ENCODE results near the gene FLG2. TPM values are rescaled to one million over a fixed set of nuclear protein-coding genes. Genes with fewer than 3 reads are reported as not detected.
"Not testable (repeated sequence)": the region's sequence is repeated elsewhere in the genome, so short reads cannot be mapped to it uniquely, and the experiment has no call there.

FLG2 gene
- total and polyA plus RNA-seq, 4 donors, result not detected

DNA sequence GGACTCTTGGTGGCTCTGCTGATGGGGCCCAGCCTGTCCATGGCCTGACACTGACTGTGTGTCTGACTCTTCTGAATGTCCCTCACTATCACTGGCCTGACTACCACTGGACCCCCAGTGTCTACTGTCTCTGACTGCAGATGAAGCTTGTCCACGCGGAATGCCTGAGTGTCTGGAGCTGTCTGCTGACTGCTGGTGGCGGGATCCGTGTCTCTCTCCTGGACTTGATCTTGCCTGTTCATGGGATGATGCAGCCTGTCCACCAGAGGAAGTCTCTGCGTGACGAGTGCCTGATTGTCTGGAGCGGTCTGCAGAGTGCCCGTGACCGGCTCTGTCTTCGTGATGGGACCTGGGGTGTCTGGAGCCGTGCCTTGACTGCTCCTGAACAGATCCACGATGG, 55.0 kb downstream of the FLG2 start:
- ATAC-seq (ENCODE audit: insufficient read depth, low FRiP score); DNase-seq; H3K27me3 ChIP-seq (ENCODE audit: control insufficient read depth in 3 of 3, insufficient read depth in 3 of 3, low read length in 2 of 3); H3K4me3 ChIP-seq; H3K4me1 ChIP-seq (ENCODE audit: control insufficient read depth in 5 of 5, insufficient read depth in 5 of 5, low read length in 5 of 5); H3K36me3 ChIP-seq (ENCODE audit: control insufficient read depth in 4 of 4, insufficient read depth in 4 of 4, low read length in 4 of 4); H3K27ac ChIP-seq (ENCODE audit: low read depth in 1 of 2, low read length in 1 of 2); H3K9ac ChIP-seq (ENCODE audit: insufficient read depth in 1 of 2, low read length in 2 of 2): not testable (repeated sequence)
- peaks cover 0 to 11% (median 4%) of the 10 kb centered on the region in 4 donors for H3K9me3 ChIP-seq (ENCODE audit: control insufficient read depth in 4 of 4, insufficient read depth in 3 of 4, low read length in 3 of 4)
- WGBS, 2 donors, result 92 to 95% methylated on average over 12 of the region's 12 CpGs

DNA sequence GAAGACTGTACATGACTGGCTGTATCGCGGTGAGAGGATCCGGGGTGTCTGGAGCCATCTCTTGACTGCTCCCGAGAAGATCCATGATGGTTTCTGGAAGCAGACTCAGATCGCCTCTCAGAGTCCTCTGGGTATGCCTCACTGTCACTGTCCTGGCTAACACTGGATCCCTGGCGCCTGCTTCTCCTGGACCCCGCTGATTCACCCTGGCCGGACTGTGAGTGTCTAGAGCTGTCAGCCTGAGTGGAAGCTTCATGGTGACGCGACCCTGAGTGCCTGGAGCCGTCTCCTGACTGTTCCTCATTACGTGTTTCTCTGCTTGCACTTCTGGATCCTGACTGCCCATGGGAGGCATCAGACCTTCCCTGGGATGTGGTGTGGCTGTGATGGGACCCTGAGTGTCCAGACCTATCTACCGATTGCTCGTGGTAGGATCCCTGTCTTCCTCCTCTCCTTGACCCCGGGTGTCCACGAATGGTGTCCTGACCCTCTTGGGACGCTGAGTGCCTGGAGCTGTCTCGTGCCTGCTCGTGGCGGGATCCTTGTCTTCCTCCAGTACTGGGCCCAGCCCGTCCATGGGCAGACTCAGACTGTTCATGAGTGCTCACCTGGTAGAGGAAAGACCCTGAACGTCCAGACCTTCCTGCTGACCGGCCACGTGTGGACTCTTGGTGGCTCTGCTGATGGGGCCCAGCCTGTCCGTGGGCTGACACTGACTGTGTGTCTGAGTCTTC, 56.5 kb downstream of the FLG2 start:
- 94 to 96% methylated on average over 24 of the region's 25 CpGs for WGBS, 2 donors
- not testable (repeated sequence) for ATAC-seq (ENCODE audit: insufficient read depth, low FRiP score)

More for the DNA sequence above, 56.5 kb downstream of the FLG2 start:
- H3K27me3 ChIP-seq (ENCODE audit: control insufficient read depth in 3 of 3, insufficient read depth in 3 of 3, low read length in 2 of 3); H3K36me3 ChIP-seq (ENCODE audit: control insufficient read depth in 4 of 4, insufficient read depth in 4 of 4, low read length in 4 of 4); H3K27ac ChIP-seq (ENCODE audit: low read depth in 1 of 2, low read length in 1 of 2); H3K9ac ChIP-seq (ENCODE audit: insufficient read depth in 1 of 2, low read length in 2 of 2); H3K4me3 ChIP-seq; H3K4me1 ChIP-seq (ENCODE audit: control insufficient read depth in 5 of 5, insufficient read depth in 5 of 5, low read length in 5 of 5); H3K9me3 ChIP-seq (ENCODE audit: control insufficient read depth in 4 of 4, insufficient read depth in 3 of 4, low read length in 3 of 4); DNase-seq: not testable (repeated sequence)

Small RNA genes within 50 kb of the gene (small RNA-seq; reads per million reads assigned to genes)
- gene HMGN3P1 (ENCODE audit: low replicate concordance), result not detected

Other genes starting within 250 kb of the FLG2 start
- under 1 TPM; 0.03 TPM for gene TCHH, start 244.6 kb downstream of the FLG2 start, total RNA-seq
- gene TCHH, start 244.6 kb downstream of the FLG2 start, polyA plus RNA-seq, result under 1 TPM; 0.06 to 0.15 TPM
- gene RPTN, start 200.8 kb downstream of the FLG2 start, total RNA-seq, result not detected
- gene RPTN, start 200.8 kb downstream of the FLG2 start, polyA plus RNA-seq, result not detected
- not detected for gene HRNR, start 135.8 kb downstream of the FLG2 start, total RNA-seq
- gene HRNR, start 135.8 kb downstream of the FLG2 start, polyA plus RNA-seq, result under 1 TPM in 1 of 2 donors, not detected in 1; 0.02 TPM
- not detected for gene FLG, start 34.8 kb downstream of the FLG2 start, total RNA-seq
- under 1 TPM in 1 of 2 donors, not detected in 1; 0.02 TPM for gene FLG, start 34.8 kb downstream of the FLG2 start, polyA plus RNA-seq
- not detected for gene CRNN, start 54.3 kb upstream of the FLG2 start, total RNA-seq
- under 1 TPM; 0.22 to 0.31 TPM for gene CRNN, start 54.3 kb upstream of the FLG2 start, polyA plus RNA-seq
- not detected for gene LCE5A, start 150.8 kb upstream of the FLG2 start, total RNA-seq
- gene LCE5A, start 150.8 kb upstream of the FLG2 start, polyA plus RNA-seq, result under 1 TPM in 1 of 2 donors, not detected in 1; 0.07 TPM
- not detected for gene CRCT1, start 154.5 kb upstream of the FLG2 start, total RNA-seq
- gene CRCT1, start 154.5 kb upstream of the FLG2 start, polyA plus RNA-seq, result not detected
- gene LCE3E, start 206.8 kb upstream of the FLG2 start, total RNA-seq, result not detected
- not detected for gene LCE3E, start 206.8 kb upstream of the FLG2 start, polyA plus RNA-seq
- not detected for gene LCE3D, start 220.5 kb upstream of the FLG2 start, total RNA-seq
- not detected for gene LCE3D, start 220.5 kb upstream of the FLG2 start, polyA plus RNA-seq
- gene LCE3C, start 240.2 kb upstream of the FLG2 start, total RNA-seq, result not detected
- gene LCE3C, start 240.2 kb upstream of the FLG2 start, polyA plus RNA-seq, result not detected